Activated CD8-positive, alpha-beta T cell treated with anti-CD3 and anti-CD28 coated beads for 36 hours (primary cell): ENCODE data around the gene N4BP2. TPM values are rescaled to one million over a fixed set of nuclear protein-coding genes. Genes with fewer than 3 reads are reported as not detected.

Source experiments
- ATAC-seq: fragments of 200-7000 bp; cut with Tn5 transposase; one replicate; pipeline ENCODE4 v1.10.0; 2021; ENCODE audit warnings: mild to moderate bottlenecking, moderate library complexity
- CTCF ChIA-PET: fragments of 350-600 bp; sonication (Branson Sonifier 250); formaldehyde crosslinking; loops from one replicate; lab custom pipeline; 2021; ENCODE audit warnings: antibody characterized with exemption; lab: Charles Lee
- POLR2A ChIA-PET: fragments of 350-600 bp; sonication (Branson Sonifier 250); formaldehyde crosslinking; loops from one replicate; lab custom pipeline; 2021; ENCODE audit warnings: antibody characterized with exemption; lab: Charles Lee
- DNase-seq: peaks from one replicate; pipeline ENCODE4 v3.0.0-alpha.2; 2020
- H3K27ac Mint-ChIP-seq: one replicate; pipeline ENCODE4 v1.8.0; 2021; ENCODE audit warnings: mild to moderate bottlenecking, mixed read lengths
- H3K27me3 Mint-ChIP-seq: one replicate; pipeline ENCODE4 v1.8.0; 2021; ENCODE audit warnings: mixed read lengths
- H3K36me3 Mint-ChIP-seq: one replicate; pipeline ENCODE4 v1.8.0; 2021; ENCODE audit warnings: low read depth, mixed read lengths
- H3K4me1 Mint-ChIP-seq: one replicate; pipeline ENCODE4 v1.8.0; 2021; ENCODE audit warnings: low read depth, mixed read lengths
- H3K4me3 Mint-ChIP-seq: one replicate; pipeline ENCODE4 v1.8.0; 2021; ENCODE audit warnings: mild to moderate bottlenecking, moderate library complexity, mixed read lengths
- H3K9me3 Mint-ChIP-seq: one replicate; pipeline ENCODE4 v1.8.0; 2021; ENCODE audit warnings: mixed read lengths
- intact Hi-C: fragments of 100-400 bp; cut with micrococcal nuclease; formaldehyde crosslinking; loops from one replicate; pipeline ENCODE4 v1.10.0; 2022
- total RNA-seq, 2 experiments: library from RNA; stranded (reverse); gene quantifications; one replicate each; pipeline ENCODE4 v1.2.3, GENCODE V29; 2021
- TF ChIP-seq, protein P1 (sequence below): fragments of 200-600 bp; IDR thresholded peaks from one replicate; pipeline ENCODE4 v1.8.0; 2022; ENCODE audit warnings: antibody characterized with exemption, mild to moderate bottlenecking

Gene N4BP2
- total RNA-seq, 2 experiments from 2014 or later, result 17.4 to 17.5 TPM

DNA sequence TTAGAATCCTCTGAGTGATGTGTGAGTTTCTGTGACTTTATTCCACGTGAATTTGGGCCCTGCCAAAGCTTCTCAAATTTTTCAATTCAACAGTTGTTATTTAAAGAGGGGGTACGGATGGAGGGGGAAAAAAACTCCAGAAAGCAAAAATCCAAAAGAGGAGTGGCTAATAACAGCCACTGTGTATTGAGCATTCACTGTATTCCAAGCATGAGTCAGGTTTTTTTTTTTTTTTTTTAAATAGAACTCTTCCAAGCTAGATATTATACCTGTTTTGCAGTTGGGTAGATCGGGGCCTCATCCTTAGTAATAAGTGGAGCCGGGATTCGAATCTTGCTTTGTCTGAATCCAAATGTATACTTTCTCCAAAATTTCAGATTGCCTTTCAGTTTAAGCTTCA, 133.8 kb downstream of the N4BP2 start:
- TF ChIP-seq, protein P1, sequence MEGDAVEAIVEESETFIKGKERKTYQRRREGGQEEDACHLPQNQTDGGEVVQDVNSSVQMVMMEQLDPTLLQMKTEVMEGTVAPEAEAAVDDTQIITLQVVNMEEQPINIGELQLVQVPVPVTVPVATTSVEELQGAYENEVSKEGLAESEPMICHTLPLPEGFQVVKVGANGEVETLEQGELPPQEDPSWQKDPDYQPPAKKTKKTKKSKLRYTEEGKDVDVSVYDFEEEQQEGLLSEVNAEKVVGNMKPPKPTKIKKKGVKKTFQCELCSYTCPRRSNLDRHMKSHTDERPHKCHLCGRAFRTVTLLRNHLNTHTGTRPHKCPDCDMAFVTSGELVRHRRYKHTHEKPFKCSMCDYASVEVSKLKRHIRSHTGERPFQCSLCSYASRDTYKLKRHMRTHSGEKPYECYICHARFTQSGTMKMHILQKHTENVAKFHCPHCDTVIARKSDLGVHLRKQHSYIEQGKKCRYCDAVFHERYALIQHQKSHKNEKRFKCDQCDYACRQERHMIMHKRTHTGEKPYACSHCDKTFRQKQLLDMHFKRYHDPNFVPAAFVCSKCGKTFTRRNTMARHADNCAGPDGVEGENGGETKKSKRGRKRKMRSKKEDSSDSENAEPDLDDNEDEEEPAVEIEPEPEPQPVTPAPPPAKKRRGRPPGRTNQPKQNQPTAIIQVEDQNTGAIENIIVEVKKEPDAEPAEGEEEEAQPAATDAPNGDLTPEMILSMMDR, result no peak
- no peak for ATAC-seq
- Mint-ChIP-seq H3K4me3 (peak overlapping the region; percentile 99), H3K9me3 (no peaks in the 10 kb centered on the region), H3K27me3 (no peaks in the 10 kb centered on the region), H3K36me3 (no peaks in the 10 kb centered on the region), H3K27ac (peak overlapping the region; percentile 99), H3K4me1 (peaks cover 64% of the 10 kb centered on the region)
- no peak for DNase-seq
- intact Hi-C loops, result loop anchor here (5.0 kb wide), 1 partner anchor 38 kb away; no protein-coding TSS in a partner anchor
- ChIA-PET CTCF (interaction anchor here (0.7 to 2.8 kb wide), 8 partner anchors 13 to 134 kb away, joined by 3 to 14 read pairs (median 4); partner anchors contain the start of gene N4BP2), POLR2A (interaction anchor here (0.7 to 11.3 kb wide), 7 partner anchors 8 to 135 kb away, joined by 3 to 447 read pairs (median 4); no protein-coding TSS in a partner anchor)

DNA sequence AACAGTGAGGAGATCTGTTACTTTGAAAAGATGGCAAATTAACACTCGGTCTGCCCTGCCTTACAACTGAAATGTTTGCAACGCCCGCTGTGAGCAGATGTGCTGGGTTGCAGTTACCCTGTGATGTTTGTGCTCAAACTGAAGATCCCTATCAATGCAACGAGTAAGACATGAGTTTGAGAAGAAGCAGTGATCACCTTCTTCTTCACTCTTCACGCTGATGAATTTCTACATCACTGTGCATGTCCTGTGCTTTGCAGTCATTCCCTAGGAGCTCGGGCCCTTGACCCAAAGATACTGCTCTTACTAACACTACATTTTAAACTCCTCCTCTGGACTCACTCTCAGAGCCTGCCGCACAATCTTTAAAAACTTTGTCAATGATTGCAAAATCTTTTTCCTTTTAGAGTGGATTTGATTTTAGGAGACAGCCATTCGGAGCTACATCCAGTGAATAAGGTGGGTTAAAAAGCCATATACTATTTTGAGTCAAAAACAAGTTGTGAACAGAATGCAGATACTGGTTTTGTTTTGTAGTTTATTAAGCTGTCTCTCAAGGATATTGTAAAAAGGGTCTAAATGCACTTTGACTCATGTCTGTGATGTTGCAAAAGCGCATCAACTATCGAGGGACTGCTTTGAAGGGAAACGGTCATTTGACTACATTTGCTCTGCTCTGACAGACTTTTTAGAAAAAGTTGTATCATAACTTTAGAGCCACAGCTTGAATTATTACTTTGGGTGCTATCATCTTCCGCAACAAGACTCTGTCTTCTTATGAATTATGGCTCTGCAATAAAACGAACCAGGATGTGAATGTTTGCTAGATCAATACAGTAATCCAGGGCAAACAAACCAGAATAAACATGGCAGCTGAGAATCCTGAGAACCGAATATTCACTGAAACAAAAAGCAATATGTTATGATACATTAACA, 134.5 kb downstream of the N4BP2 start:
- TF ChIP-seq, protein P1, result no peak
- H3K27me3 Mint-ChIP-seq, result no peaks in the 10 kb centered on the region
- POLR2A ChIA-PET, result interaction anchor here (0.7 to 11.3 kb wide), 11 partner anchors 8 to 134 kb away, joined by 3 to 447 read pairs (median 4); no protein-coding TSS in a partner anchor

GRCh38 chr4:40192114-40193015, 135.7 kb downstream of the N4BP2 start:
- H3K4me1 Mint-ChIP-seq, result peaks cover 63% of the 10 kb centered on the region
- ATAC-seq (no peak), DNase-seq (no peak)
- intact Hi-C loops, result loop anchor here (5.0 kb wide), 1 partner anchor 40 kb away; no protein-coding TSS in a partner anchor
- H3K36me3 Mint-ChIP-seq, result peaks cover 9% of the 10 kb centered on the region
- TF ChIP-seq, protein P1, result no peak
- peaks cover 5% of the 10 kb centered on the region for H3K9me3 Mint-ChIP-seq
- ChIA-PET POLR2A (interaction anchor here (1.0 to 11.3 kb wide), 9 partner anchors 7 to 136 kb away, joined by 3 to 447 read pairs (median 5); partner anchors contain the start of gene N4BP2), CTCF (interaction anchor here (0.8 to 2.8 kb wide), 8 partner anchors 22 to 136 kb away, joined by 3 to 14 read pairs (median 6); partner anchors contain the start of gene N4BP2)
- H3K4me3 Mint-ChIP-seq, result peak overlapping the region; percentile 99
- H3K27me3 Mint-ChIP-seq, result no peaks in the 10 kb centered on the region
- peak overlapping the region; percentile 99 for H3K27ac Mint-ChIP-seq

More for the DNA sequence above, 134.5 kb downstream of the N4BP2 start:
- CTCF ChIA-PET, result interaction anchor here (0.7 to 2.8 kb wide), 11 partner anchors 9 to 135 kb away, joined by 3 to 14 read pairs (median 3); partner anchors contain the start of gene N4BP2
- intact Hi-C loops, result loop anchor here (5.0 kb wide), 1 partner anchor 39 kb away; no protein-coding TSS in a partner anchor
- Mint-ChIP-seq H3K4me3 (peak overlapping the region; percentile 99), H3K27ac (peak overlapping the region; percentile 99), H3K4me1 (peaks cover 65% of the 10 kb centered on the region), H3K9me3 (peaks cover 5% of the 10 kb centered on the region), H3K36me3 (peaks cover 5% of the 10 kb centered on the region)
- ATAC-seq (no peak), DNase-seq (no peak)

DNA sequence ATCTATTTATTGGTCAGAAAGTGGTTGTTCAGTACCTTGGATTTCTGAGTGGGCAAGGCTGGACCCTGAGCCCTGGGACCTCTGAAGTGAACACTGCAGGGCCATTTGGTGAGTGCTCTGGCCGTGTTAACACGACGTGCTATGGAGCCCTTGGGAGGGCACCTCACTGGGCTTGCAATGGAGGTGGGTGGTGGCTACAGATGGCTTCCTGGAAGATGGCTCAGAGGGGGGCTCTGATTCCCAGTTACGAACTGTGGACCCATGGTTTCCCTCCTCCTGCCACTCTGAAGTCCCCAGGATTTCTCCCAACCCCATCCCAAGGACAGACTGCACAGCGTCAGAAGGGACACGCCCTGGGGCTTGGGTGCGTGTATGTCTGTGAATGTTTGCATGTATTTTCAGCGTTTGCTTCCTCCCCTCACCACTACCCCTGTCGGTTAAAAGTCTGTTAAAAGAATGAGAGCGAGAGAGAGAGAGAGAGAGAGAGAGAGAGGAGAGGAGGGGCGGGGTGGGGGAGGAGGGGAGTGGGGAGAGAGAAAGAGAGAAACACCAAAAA, 136.4 kb downstream of the N4BP2 start:
- POLR2A ChIA-PET, result interaction anchor here (1.0 to 16.4 kb wide), 7 partner anchors 9 to 137 kb away, joined by 3 to 447 read pairs (median 95); partner anchors contain the start of gene N4BP2
- Mint-ChIP-seq H3K4me3 (peak overlapping the region; percentile 99), H3K27me3 (no peaks in the 10 kb centered on the region), H3K27ac (peak overlapping the region; percentile 99), H3K9me3 (peaks cover 5% of the 10 kb centered on the region), H3K36me3 (peaks cover 16% of the 10 kb centered on the region), H3K4me1 (peaks cover 57% of the 10 kb centered on the region)
- CTCF ChIA-PET, result interaction anchor here (0.8 to 2.9 kb wide), 7 partner anchors 21 to 137 kb away, joined by 3 to 14 read pairs (median 9); no protein-coding TSS in a partner anchor
- ATAC-seq (peak; percentile 13), DNase-seq (peak; percentile 50)
- TF ChIP-seq, protein P1, result no peak
- intact Hi-C loops, result loop anchor here (5.0 kb wide), 1 partner anchor 41 kb away; no protein-coding TSS in a partner anchor
